Thyroid gland (tissue), 4 donors: Measurements from ENCODE around the gene PSEN2. TPM values are rescaled to one million over a fixed set of nuclear protein-coding genes. Genes with fewer than 3 reads are reported as not detected.
A peak's percentile ranks its signal among the peaks of the same experiment; 100 is the strongest.

Experiments used
- DNase-seq, 2 donors: peaks; one replicate each; pipeline ENCODE4 v3.0.0-alpha.2; 2019
- H3K27ac ChIP-seq, 3 donors: fragments of 200-600 bp; sonication (generic); 1 replicate in 2 of 3; 2 replicates in 1 of 3; pipeline ENCODE4 v1.5.1; 2016 to 2019; ENCODE audit warnings: mild to moderate bottlenecking in 1 of 3, moderate library complexity in 1 of 3
- H3K27me3 ChIP-seq: fragments of 200-600 bp; sonication (generic); one replicate; pipeline ENCODE4 v1.5.1; 2019
- H3K36me3 ChIP-seq, 2 donors: fragments of 200-600 bp; sonication (generic); one replicate each; pipeline ENCODE4 v1.5.1; 2016 to 2019
- H3K4me1 ChIP-seq, 2 donors: fragments of 200-600 bp; sonication (generic); one replicate each; pipeline ENCODE4 v1.5.1; 2017 to 2019
- H3K4me3 ChIP-seq, 3 donors: fragments of 200-600 bp; sonication (generic); replicated peaks in 1 of 3; 1 replicate in 2 of 3; 2 replicates in 1 of 3; pipeline ENCODE4 v1.5.1; 2016; ENCODE audit warnings: mild to moderate bottlenecking in 1 of 3
- H3K9me3 ChIP-seq: fragments of 200-600 bp; sonication (generic); one replicate; pipeline ENCODE4 v1.5.1; 2017
- POLR2A ChIP-seq, 2 donors: fragments of 450-650 bp; IDR thresholded peaks; one replicate each; pipeline ENCODE4 v1.6.1; 2017; ENCODE audit warnings: antibody characterized with exemption in 2 of 2, mild to moderate bottlenecking in 2 of 2, moderate library complexity in 1 of 2
- WGBS, 2 donors: methylation state at CpG; one replicate each; pipeline ENCODE4 v1.1.5; 2017; 5-methylcytosine and 5-hydroxymethylcytosine counted together
- intact Hi-C: fragments of 100-400 bp; cut with DNase I; formaldehyde crosslinking; loops from one replicate; pipeline ENCODE4 v1.15.1; 2023
- total RNA-seq, 4 donors: library from RNA; depleted of rRNA; stranded (reverse); fragments of >200 nt; gene quantifications; one replicate each; pipeline ENCODE4 v1.2.3, GENCODE V29; 2016
- TF ChIP-seq, protein P1 (sequence below), 6 experiments: fragments of 200-600 bp in 3 of 6; fragments of 450-650 bp in 3 of 6; sonication (generic) in 3 of 6; IDR thresholded peaks; one replicate each; pipeline ENCODE4 v1.5.1; 2016 to 2019; ENCODE audit warnings: antibody characterized with exemption in 6 of 6, mild to moderate bottlenecking in 2 of 6, inconsistent platforms in 1 of 6, moderate library complexity in 1 of 6

Gene PSEN2
- total RNA-seq, 4 donors from 2014 or later = 22.0 to 31.0 (median 24.6) TPM

GRCh38 chr1:226864311-226864710 is 6.1 kb upstream of the PSEN2 start:
- no peak overlapping the region for H3K27ac ChIP-seq
- TF ChIP-seq, protein P1, sequence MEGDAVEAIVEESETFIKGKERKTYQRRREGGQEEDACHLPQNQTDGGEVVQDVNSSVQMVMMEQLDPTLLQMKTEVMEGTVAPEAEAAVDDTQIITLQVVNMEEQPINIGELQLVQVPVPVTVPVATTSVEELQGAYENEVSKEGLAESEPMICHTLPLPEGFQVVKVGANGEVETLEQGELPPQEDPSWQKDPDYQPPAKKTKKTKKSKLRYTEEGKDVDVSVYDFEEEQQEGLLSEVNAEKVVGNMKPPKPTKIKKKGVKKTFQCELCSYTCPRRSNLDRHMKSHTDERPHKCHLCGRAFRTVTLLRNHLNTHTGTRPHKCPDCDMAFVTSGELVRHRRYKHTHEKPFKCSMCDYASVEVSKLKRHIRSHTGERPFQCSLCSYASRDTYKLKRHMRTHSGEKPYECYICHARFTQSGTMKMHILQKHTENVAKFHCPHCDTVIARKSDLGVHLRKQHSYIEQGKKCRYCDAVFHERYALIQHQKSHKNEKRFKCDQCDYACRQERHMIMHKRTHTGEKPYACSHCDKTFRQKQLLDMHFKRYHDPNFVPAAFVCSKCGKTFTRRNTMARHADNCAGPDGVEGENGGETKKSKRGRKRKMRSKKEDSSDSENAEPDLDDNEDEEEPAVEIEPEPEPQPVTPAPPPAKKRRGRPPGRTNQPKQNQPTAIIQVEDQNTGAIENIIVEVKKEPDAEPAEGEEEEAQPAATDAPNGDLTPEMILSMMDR (IDR thresholded peaks at IDR 0.05) = no peak
- no peak for TF ChIP-seq POLR2A (IDR thresholded peaks at IDR 0.05)
- no peaks in the 10 kb centered on the region for H3K27me3 ChIP-seq
- no peaks in the 10 kb centered on the region for H3K9me3 ChIP-seq
- H3K4me3 ChIP-seq = no peak overlapping the region
- H3K4me1 ChIP-seq = peaks cover 0 to 3% of the 10 kb centered on the region in 2 donors
- intact Hi-C loops = no loop called here
- no peaks in the 10 kb centered on the region for H3K36me3 ChIP-seq
- no peak for DNase-seq
- WGBS, 2 donors = 96 to 98% methylated on average over 4 of the region's 4 CpGs

- Histone ChIP-seq H3K36me3 (no peaks in the 10 kb centered on the region), H3K27ac (no peak overlapping the region), H3K4me3 (no peak overlapping the region), H3K27me3 (no peaks in the 10 kb centered on the region), H3K4me1 (peaks cover 0 to 3% of the 10 kb centered on the region in 2 donors), H3K9me3 (no peaks in the 10 kb centered on the region)
- 85 to 86% methylated on average over 4 of the region's 4 CpGs for WGBS, 2 donors
- intact Hi-C loops = no loop called here
- TF ChIP-seq POLR2A (IDR thresholded peaks at IDR 0.05) = no peak
- TF ChIP-seq, protein P1 (IDR thresholded peaks at IDR 0.05) = no peak
- no peak for DNase-seq
These were observed 4.8 kb upstream of the PSEN2 start for GRCh38 chr1:226865590-226865989.

- Histone ChIP-seq H3K4me1 (peaks cover 11 to 13% of the 10 kb centered on the region in 2 donors), H3K36me3 (no peaks in the 10 kb centered on the region), H3K27ac (no peak overlapping the region), H3K27me3 (no peaks in the 10 kb centered on the region), H3K9me3 (no peaks in the 10 kb centered on the region), H3K4me3 (no peak overlapping the region)
- intact Hi-C loops = no loop called here
- WGBS, 2 donors = 81 to 87% methylated on average over 6 of the region's 6 CpGs
- no peak for DNase-seq
- TF ChIP-seq, protein P1 (IDR thresholded peaks at IDR 0.05) = no peak
- no peak for TF ChIP-seq POLR2A (IDR thresholded peaks at IDR 0.05)
These were observed 2.9 kb upstream of the PSEN2 start for GRCh38 chr1:226867461-226868054.

DNA sequence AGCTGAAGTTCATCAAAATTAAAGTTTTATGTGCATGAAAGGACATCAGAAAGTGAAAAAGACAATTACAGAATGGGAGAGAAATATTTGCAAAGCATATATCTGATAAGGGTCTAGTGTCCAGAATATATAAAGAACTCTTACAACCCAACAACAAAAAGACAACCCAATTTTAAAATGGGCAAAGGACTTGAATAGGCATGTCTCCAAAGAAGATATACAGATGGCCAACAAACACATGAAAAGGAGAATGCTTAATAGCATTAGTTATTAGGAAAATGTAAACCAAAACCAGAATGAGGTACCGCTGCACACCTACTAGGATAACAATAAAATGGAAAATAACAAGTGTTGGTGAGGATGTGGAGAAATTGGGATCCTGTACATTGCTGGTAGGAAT is 1.7 kb upstream of the PSEN2 start:
- Histone ChIP-seq H3K4me3 (no peak overlapping the region), H3K9me3 (no peaks in the 10 kb centered on the region), H3K27ac (no peak overlapping the region), H3K27me3 (no peaks in the 10 kb centered on the region), H3K4me1 (peaks cover 11 to 13% of the 10 kb centered on the region in 2 donors), H3K36me3 (no peaks in the 10 kb centered on the region)
- no peak for TF ChIP-seq POLR2A (IDR thresholded peaks at IDR 0.05)
- TF ChIP-seq, protein P1 (IDR thresholded peaks at IDR 0.05) = no peak
- DNase-seq = no peak
- WGBS, 2 donors = 98 to 100% methylated on average over 1 of the region's 1 CpG
- intact Hi-C loops = no loop called here

DNA sequence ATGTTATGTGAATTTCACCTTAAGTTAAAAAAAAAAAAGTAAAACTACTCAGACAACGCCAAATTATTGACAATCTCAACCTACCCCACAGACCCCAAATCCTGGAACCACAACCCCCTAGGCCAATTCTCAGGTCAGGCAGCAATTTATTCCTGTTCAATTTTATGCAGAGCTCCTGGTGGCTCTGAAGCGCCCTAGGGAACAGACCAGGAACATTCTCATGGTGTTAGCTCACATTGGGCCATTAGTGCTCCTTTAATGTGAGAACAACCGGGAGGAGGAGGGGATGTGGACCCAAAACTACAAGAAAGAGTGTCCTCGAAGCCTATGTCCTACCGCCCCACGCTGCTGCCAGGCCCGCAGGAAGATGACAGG is 403 bp upstream of the PSEN2 start:
- intact Hi-C loops = no loop called here
- 29 to 37% methylated on average over 6 to 7 of the region's 7 CpGs for WGBS, 2 donors
- no peaks in the 10 kb centered on the region for H3K27me3 ChIP-seq
- peaks cover 11 to 13% of the 10 kb centered on the region in 2 donors for H3K4me1 ChIP-seq
- peak overlapping the region in 2 of 3 donors; percentile 5 to 71 for H3K4me3 ChIP-seq
- DNase-seq = no peak
- peak overlapping the region; percentile 56 to 75 (median 62) for H3K27ac ChIP-seq
- no peaks in the 10 kb centered on the region for H3K36me3 ChIP-seq
- no peaks in the 10 kb centered on the region for H3K9me3 ChIP-seq
- TF ChIP-seq, protein P1 (IDR thresholded peaks at IDR 0.05) = no peak
- TF ChIP-seq POLR2A (IDR thresholded peaks at IDR 0.05) = no peak
